Breast epithelium (tissue), 4 donors: ENCODE measurements around the gene MAU2. TPM values are rescaled to one million over a fixed set of nuclear protein-coding genes. Genes with fewer than 3 reads are reported as not detected.
"Not testable (repeated sequence)": the region's sequence is repeated elsewhere in the genome, so short reads cannot be mapped to it uniquely, and the experiment has no call there.

ENCODE experiments used
- DNase-seq, 2 donors: peaks; one replicate each; pipeline ENCODE4 v3.0.0-alpha.2; 2019; ENCODE audit warnings: low spot score in 2 of 2
- H3K27ac ChIP-seq, 2 donors: fragments of 200-600 bp; sonication (generic) in 1 of 2; one replicate each; pipeline ENCODE4 v1.5.1; 2016 to 2019; ENCODE audit warnings: mild to moderate bottlenecking in 1 of 2
- H3K27me3 ChIP-seq, 2 donors: fragments of 200-600 bp; sonication (generic) in 1 of 2; one replicate each; pipeline versions ENCODE4 v1.5.1 to v1.6.0; 2017 to 2019; ENCODE audit warnings: control low read depth in 1 of 2, mild to moderate bottlenecking in 1 of 2
- H3K36me3 ChIP-seq: fragments of 200-600 bp; one replicate; pipeline ENCODE4 v1.5.1; 2019
- H3K4me1 ChIP-seq, 2 donors: fragments of 200-600 bp; sonication (generic); one replicate each; pipeline ENCODE4 v1.5.1; 2016 to 2019; ENCODE audit warnings: control low read depth in 1 of 2
- H3K4me3 ChIP-seq, 3 donors: fragments of 200-600 bp; sonication (generic); 1 replicate in 2 of 3; 2 replicates in 1 of 3; pipeline ENCODE4 v1.5.1; 2016 to 2019; ENCODE audit warnings: mild to moderate bottlenecking in 3 of 3, moderate library complexity in 2 of 3
- H3K9me3 ChIP-seq, 2 donors: fragments of 200-600 bp; sonication (generic) in 1 of 2; one replicate each; pipeline ENCODE4 v1.5.1; 2016 to 2019; ENCODE audit warnings: control low read depth in 1 of 2
- POLR2A ChIP-seq: fragments of 450-650 bp; IDR thresholded peaks from one replicate; pipeline ENCODE4 v1.6.1; 2016; ENCODE audit warnings: antibody characterized with exemption, mild to moderate bottlenecking, moderate library complexity
- POLR2AphosphoS5 ChIP-seq, 3 donors: sonication (generic); formaldehyde crosslinking; IDR thresholded peaks; one replicate each; pipeline ENCODE4 v1.6.1; 2017; ENCODE audit warnings: antibody characterized with exemption in 3 of 3
- intact Hi-C: fragments of 100-400 bp; cut with DNase I; formaldehyde crosslinking; loops from one replicate; pipeline ENCODE4 v1.15.1; 2023; ENCODE audit warnings: low total_unique reads
- total RNA-seq, 3 donors: library from RNA; depleted of rRNA; stranded (reverse); fragments of >200 nt; gene quantifications; one replicate each; pipeline ENCODE4 v1.1.0, GENCODE V29; 2016
- TF ChIP-seq, protein P1 (sequence below), 3 donors: fragments of 450-650 bp; IDR thresholded peaks; one replicate each; pipeline ENCODE4 v1.5.1; 2016 to 2017; ENCODE audit warnings: antibody characterized with exemption in 3 of 3, mild to moderate bottlenecking in 3 of 3, moderate library complexity in 3 of 3

Gene MAU2
- total RNA-seq, 3 donors from 2014 or later: 33.4 to 59.4 (median 53.1) TPM

DNA sequence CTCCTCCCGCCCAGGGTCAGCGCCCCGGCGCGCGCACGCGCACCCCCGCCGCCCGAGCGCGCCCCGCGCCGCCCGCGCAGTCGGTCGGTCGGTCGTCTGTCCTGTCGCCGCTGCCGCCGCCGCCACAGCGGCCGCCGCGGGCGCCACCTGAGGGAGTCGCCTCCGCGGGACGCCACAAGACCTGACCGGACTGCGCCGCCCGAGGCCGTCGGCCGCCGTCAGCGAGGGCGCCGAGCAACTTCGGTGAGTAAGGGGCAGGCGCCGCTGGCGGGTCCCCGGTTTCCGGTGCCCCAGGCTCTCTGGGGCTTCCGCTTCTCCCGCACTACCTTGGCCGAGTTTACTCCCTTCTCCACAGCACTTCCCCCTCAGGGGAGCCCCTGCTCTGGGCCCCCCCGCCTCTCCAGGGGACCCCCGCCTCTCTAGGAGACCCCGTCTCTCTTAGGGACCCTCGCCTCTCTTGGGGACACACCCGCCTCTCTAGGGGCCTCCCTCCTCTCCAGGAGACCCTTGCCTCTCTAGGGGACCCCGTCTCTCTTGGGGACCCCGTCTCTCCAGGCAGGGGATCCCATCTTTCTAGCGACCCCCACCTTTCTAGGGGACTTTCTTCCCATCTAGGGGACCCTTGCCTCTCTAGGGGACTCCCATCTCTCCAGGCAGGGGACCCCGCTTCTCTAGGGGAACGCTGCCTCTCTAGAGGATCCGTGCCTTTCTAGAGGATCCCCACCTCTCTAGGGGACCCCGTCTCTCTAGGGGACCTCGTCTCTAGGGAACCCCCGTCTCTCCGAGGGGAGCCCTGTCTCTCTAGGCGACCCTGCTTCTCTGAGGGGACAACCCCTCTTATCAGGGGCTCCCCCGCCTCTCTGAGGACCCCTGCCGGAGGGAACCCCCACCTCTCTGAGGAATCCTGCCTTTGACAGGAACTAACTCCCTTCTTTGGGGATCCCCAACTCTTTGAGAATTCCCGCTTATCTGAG lies 65.6 kb downstream of the MAU2 start:
- H3K4me1 ChIP-seq: no peaks in the 10 kb centered on the region
- H3K27ac ChIP-seq: peak overlapping the region; percentile 81 to 94
- intact Hi-C loops: no loop called here
- no peak for DNase-seq
- no peaks in the 10 kb centered on the region for H3K27me3 ChIP-seq
- H3K9me3 ChIP-seq: no peaks in the 10 kb centered on the region
- peak overlapping the region; percentile 68 to 90 (median 86) for H3K4me3 ChIP-seq
- no peaks in the 10 kb centered on the region for H3K36me3 ChIP-seq
- TF ChIP-seq, protein P1, sequence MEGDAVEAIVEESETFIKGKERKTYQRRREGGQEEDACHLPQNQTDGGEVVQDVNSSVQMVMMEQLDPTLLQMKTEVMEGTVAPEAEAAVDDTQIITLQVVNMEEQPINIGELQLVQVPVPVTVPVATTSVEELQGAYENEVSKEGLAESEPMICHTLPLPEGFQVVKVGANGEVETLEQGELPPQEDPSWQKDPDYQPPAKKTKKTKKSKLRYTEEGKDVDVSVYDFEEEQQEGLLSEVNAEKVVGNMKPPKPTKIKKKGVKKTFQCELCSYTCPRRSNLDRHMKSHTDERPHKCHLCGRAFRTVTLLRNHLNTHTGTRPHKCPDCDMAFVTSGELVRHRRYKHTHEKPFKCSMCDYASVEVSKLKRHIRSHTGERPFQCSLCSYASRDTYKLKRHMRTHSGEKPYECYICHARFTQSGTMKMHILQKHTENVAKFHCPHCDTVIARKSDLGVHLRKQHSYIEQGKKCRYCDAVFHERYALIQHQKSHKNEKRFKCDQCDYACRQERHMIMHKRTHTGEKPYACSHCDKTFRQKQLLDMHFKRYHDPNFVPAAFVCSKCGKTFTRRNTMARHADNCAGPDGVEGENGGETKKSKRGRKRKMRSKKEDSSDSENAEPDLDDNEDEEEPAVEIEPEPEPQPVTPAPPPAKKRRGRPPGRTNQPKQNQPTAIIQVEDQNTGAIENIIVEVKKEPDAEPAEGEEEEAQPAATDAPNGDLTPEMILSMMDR (IDR thresholded peaks at IDR 0.05): peak in 1 of 3 donors; percentile 16
- no peak for TF ChIP-seq POLR2AphosphoS5 (IDR thresholded peaks at IDR 0.05)

DNA sequence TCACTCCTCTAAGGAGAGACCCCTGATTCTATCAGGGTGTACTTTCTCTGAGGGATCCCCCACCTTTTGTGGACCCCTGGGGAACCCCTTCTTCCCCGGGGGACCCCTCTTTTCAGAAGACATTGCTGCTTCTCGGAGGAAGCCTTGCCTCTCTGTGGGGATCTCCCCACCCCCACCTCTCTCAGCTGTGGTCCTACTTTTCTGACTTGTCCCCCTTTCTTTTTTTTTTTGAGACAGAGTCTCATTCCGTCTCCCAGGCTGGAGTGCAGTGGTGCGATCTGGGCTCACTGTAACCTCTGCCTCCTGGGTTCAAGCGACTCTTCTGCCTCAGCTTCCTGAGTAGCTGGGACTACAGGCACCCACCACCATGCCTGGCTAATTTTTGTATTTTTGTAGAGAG lies 66.5 kb downstream of the MAU2 start:
- DNase-seq: no peak
- no peak for TF ChIP-seq POLR2AphosphoS5 (IDR thresholded peaks at IDR 0.05)
- TF ChIP-seq, protein P1 (IDR thresholded peaks at IDR 0.05): no peak
- no peak for TF ChIP-seq POLR2A
- Histone ChIP-seq H3K4me1 (no peaks in the 10 kb centered on the region), H3K4me3 (peak overlapping the region; percentile 68 to 90 (median 86)), H3K27me3 (no peaks in the 10 kb centered on the region), H3K9me3 (no peaks in the 10 kb centered on the region), H3K36me3 (no peaks in the 10 kb centered on the region), H3K27ac (peak overlapping the region; percentile 3 to 36)
- intact Hi-C loops: no loop called here

DNA sequence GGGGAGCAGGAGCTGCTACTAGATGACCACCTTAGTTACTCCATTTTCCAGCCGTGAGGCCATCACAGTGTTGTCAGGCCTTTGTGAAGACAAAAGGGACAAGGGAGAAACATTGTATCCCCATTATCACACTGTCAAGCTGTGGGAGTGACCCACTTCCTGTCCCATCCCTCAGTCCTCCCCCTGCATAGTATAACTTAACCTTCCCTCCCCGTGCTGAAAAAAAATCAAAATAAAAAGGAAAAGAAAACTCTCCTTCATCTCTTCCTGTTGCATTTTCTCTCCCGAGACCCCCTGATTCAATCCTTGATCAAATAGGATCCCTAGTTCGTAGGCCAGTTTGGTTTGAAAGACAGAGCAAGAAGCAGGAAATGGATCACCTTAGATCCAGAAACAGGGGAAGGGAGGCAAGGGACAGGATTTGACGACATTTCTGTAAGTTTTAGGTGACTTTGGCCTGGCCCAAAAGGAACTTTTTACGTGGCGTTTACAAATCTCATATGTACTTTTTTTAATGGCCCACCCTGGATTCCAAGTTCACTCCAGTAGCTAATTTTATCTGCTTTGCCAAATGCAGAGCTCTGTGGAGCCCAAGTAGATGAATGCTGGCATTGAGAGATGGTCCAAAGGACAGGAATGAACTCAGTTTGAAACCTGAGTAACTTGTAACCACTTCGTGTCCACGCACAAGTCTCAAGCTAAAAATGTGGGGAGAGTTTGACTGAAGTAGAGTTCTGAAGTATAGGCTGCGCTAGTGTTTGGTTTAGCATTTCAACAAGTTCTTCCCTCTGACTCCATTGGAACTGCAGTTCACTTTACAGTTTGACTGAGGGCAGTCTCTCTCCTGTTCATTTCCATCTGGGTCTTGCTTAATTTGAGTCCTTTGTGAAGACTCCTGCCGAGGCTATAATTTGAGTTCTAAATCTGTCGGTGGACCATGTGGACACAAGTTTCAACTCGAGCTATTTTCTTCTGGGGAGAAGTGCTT lies 68.2 kb downstream of the MAU2 start:
- H3K4me1 ChIP-seq: no peaks in the 10 kb centered on the region
- H3K9me3 ChIP-seq: no peaks in the 10 kb centered on the region
- intact Hi-C loops: no loop called here
- no peak overlapping the region for H3K4me3 ChIP-seq
- peak overlapping the region; percentile 36 to 64 for H3K27ac ChIP-seq
- DNase-seq: no peak
- TF ChIP-seq POLR2A: no peak
- TF ChIP-seq, protein P1 (IDR thresholded peaks at IDR 0.05): no peak
- no peak for TF ChIP-seq POLR2AphosphoS5 (IDR thresholded peaks at IDR 0.05)
- H3K27me3 ChIP-seq: no peaks in the 10 kb centered on the region
- H3K36me3 ChIP-seq: no peaks in the 10 kb centered on the region

DNA sequence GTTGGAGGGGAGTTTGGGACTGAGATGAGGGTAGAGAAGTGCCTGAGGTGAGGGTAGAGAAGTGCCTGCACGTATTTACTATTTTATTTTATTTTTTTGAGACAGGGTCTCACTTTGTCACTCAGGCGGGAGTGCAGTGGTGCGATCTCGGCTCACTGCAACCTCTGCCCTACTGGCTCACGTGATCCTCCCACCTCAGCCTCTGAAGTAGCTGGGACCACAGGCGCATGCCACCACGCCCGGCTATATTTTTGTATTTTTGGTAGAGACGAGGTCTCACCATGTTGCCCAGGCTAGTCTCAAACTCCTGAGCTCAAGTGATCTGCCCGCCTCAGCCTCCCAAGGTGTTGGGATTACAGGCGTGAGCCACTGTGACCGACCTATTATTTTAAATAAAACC lies 69.1 kb downstream of the MAU2 start:
- intact Hi-C loops, H3K27ac ChIP-seq, H3K9me3 ChIP-seq: not testable (repeated sequence)

DNA sequence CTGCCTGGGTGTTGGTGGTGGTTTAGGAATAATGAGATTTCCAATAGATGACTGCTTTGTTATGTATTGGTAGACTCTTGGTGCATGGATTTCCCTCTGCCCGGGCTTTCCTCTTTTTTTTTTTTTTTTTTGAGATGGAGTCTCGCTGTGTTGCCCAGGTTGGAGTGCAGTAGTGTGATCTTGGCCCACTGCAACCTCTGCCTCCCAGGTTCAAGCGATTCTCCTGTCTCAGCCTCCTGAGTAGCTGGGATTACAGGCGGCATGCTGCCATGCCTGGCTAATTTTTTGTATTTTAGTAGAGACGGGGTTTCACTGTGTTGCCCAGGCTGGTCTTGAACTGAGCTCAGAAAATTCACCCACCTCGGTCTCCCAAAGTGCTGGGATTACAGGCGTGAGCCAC lies 73.7 kb downstream of the MAU2 start:
- H3K4me3 ChIP-seq, H3K9me3 ChIP-seq, H3K4me1 ChIP-seq, H3K36me3 ChIP-seq, H3K27me3 ChIP-seq, DNase-seq, H3K27ac ChIP-seq, intact Hi-C loops: not testable (repeated sequence)

More for the DNA sequence above, 69.1 kb downstream of the MAU2 start:
- not testable (repeated sequence) for H3K4me3 ChIP-seq, H3K36me3 ChIP-seq, H3K27me3 ChIP-seq, H3K4me1 ChIP-seq, DNase-seq
